ENCODE results near the gene FAM78A. TPM values are rescaled to one million over a fixed set of nuclear protein-coding genes. Genes with fewer than 3 reads are reported as not detected.
A peak's percentile ranks its signal among the peaks of the same experiment; 100 is the strongest.
"Not testable (repeated sequence)": the region's sequence is repeated elsewhere in the genome, so short reads cannot be mapped to it uniquely, and the experiment has no call there.

The FAM78A gene
- total RNA-seq, 2 experiments from 2014 or later = 99.2 to 101 TPM

GRCh38 chr9:131258698-131259431, 17.4 kb downstream of the FAM78A start:
- DNase-seq (no peak), ATAC-seq (no peak)
- no peaks in the 10 kb centered on the region for H3K9me3 Mint-ChIP-seq (ENCODE audit: insufficient read depth)
- ChIA-PET POLR2A (interaction anchor here (4.8 to 10.8 kb wide), 2 partner anchors 13 to 20 kb away, joined by 25 to 330 read pairs; partner anchors contain the start of gene FAM78A), CTCF (interaction anchor here (3.8 to 11.8 kb wide), 2 partner anchors 13 to 78 kb away, joined by 20 to 163 read pairs; partner anchors contain the start of gene FAM78A)
- H3K27ac Mint-ChIP-seq = peak overlapping the region; percentile 97
- H3K36me3 Mint-ChIP-seq (ENCODE audit: low read depth) = peaks cover 63% of the 10 kb centered on the region
- peaks cover 85% of the 10 kb centered on the region for H3K4me1 Mint-ChIP-seq (ENCODE audit: low read depth)
- H3K4me3 Mint-ChIP-seq = no peak overlapping the region
- H3K27me3 Mint-ChIP-seq (ENCODE audit: low read depth) = no peaks in the 10 kb centered on the region

GRCh38 chr9:131258186-131258585, 18.1 kb downstream of the FAM78A start:
- ChIA-PET CTCF (interaction anchor here (3.8 to 11.8 kb wide), 2 partner anchors 13 to 79 kb away, joined by 20 to 163 read pairs; partner anchors contain the start of gene FAM78A), POLR2A (interaction anchor here (4.8 to 10.8 kb wide), 2 partner anchors 13 to 21 kb away, joined by 25 to 330 read pairs; partner anchors contain the start of gene FAM78A)
- H3K27ac Mint-ChIP-seq = peak overlapping the region; percentile 97
- DNase-seq (no peak), ATAC-seq (no peak)
- H3K9me3 Mint-ChIP-seq (ENCODE audit: insufficient read depth) = no peaks in the 10 kb centered on the region
- H3K36me3 Mint-ChIP-seq (ENCODE audit: low read depth) = peaks cover 58% of the 10 kb centered on the region
- no peak overlapping the region for H3K4me3 Mint-ChIP-seq
- no peaks in the 10 kb centered on the region for H3K27me3 Mint-ChIP-seq (ENCODE audit: low read depth)
- H3K4me1 Mint-ChIP-seq (ENCODE audit: low read depth) = peaks cover 86% of the 10 kb centered on the region

- H3K27me3 Mint-ChIP-seq (ENCODE audit: low read depth) = no peaks in the 10 kb centered on the region
- CTCF ChIA-PET = interaction anchor here (1.1 to 11.8 kb wide), 8 partner anchors 10 to 80 kb away, joined by 3 to 163 read pairs (median 10); partner anchors contain the start of genes FAM78A and PLPP7
Measured at GRCh38 chr9:131257266-131258025, 18.9 kb downstream of the FAM78A start.

GRCh38 chr9:131255676-131256197, 20.6 kb downstream of the FAM78A start:
- peak; percentile 1 for ATAC-seq
- no peaks in the 10 kb centered on the region for H3K27me3 Mint-ChIP-seq (ENCODE audit: low read depth)
- peak overlapping the region; percentile 69 for H3K4me3 Mint-ChIP-seq
- peaks cover 37% of the 10 kb centered on the region for H3K36me3 Mint-ChIP-seq (ENCODE audit: low read depth)
- ChIA-PET CTCF (interaction anchor here (1.0 to 11.8 kb wide), 7 partner anchors 8 to 330 kb away, joined by 3 to 163 read pairs (median 13); partner anchors contain the start of gene FAM78A), POLR2A (interaction anchor here (0.6 to 10.8 kb wide), 14 partner anchors 8 to 1694 kb away, joined by 3 to 330 read pairs (median 5); partner anchors contain the start of genes FAM78A, NUP214 and PLPP7)
- DNase-seq = no peak
- H3K9me3 Mint-ChIP-seq (ENCODE audit: insufficient read depth) = no peaks in the 10 kb centered on the region
- peak overlapping the region; percentile 97 for H3K27ac Mint-ChIP-seq
- H3K4me1 Mint-ChIP-seq (ENCODE audit: low read depth) = peaks cover 92% of the 10 kb centered on the region

More at GRCh38 chr9:131257266-131258025, 18.9 kb downstream of the FAM78A start:
- ATAC-seq (no peak), DNase-seq (no peak)
- no peaks in the 10 kb centered on the region for H3K9me3 Mint-ChIP-seq (ENCODE audit: insufficient read depth)
- peaks cover 86% of the 10 kb centered on the region for H3K4me1 Mint-ChIP-seq (ENCODE audit: low read depth)
- POLR2A ChIA-PET = interaction anchor here (1.4 to 10.8 kb wide), 7 partner anchors 14 to 474 kb away, joined by 3 to 330 read pairs (median 12); partner anchors contain the start of genes FAM78A and NUP214
- H3K4me3 Mint-ChIP-seq = peak overlapping the region; percentile 15
- peak overlapping the region; percentile 97 for H3K27ac Mint-ChIP-seq
- H3K36me3 Mint-ChIP-seq (ENCODE audit: low read depth) = peaks cover 53% of the 10 kb centered on the region

- H3K27me3 Mint-ChIP-seq (ENCODE audit: low read depth) = no peaks in the 10 kb centered on the region
- H3K9me3 Mint-ChIP-seq (ENCODE audit: insufficient read depth) = no peaks in the 10 kb centered on the region
- H3K36me3 Mint-ChIP-seq (ENCODE audit: low read depth) = peaks cover 26% of the 10 kb centered on the region
- H3K27ac Mint-ChIP-seq = peak overlapping the region; percentile 97
- H3K4me1 Mint-ChIP-seq (ENCODE audit: low read depth) = peaks cover 85% of the 10 kb centered on the region
- DNase-seq (no peak), ATAC-seq (no peak)
- POLR2A ChIA-PET = interaction anchor here (4.8 to 10.8 kb wide), 2 partner anchors 17 to 24 kb away, joined by 25 to 330 read pairs; partner anchors contain the start of gene FAM78A
- CTCF ChIA-PET = interaction anchor here (2.3 to 11.8 kb wide), 2 partner anchors 17 to 82 kb away, joined by 5 to 163 read pairs; partner anchors contain the start of gene FAM78A
- H3K4me3 Mint-ChIP-seq = no peak overlapping the region
Measured at GRCh38 chr9:131254626-131255025, 21.7 kb downstream of the FAM78A start.

GRCh38 chr9:131253891-131254491, 22.3 kb downstream of the FAM78A start:
- no peak for ATAC-seq
- DNase-seq = no peak
- CTCF ChIA-PET = interaction anchor here (1.1 to 11.8 kb wide), 3 partner anchors 10 to 83 kb away, joined by 3 to 163 read pairs (median 5); partner anchors contain the start of gene FAM78A
- no peaks in the 10 kb centered on the region for H3K9me3 Mint-ChIP-seq (ENCODE audit: insufficient read depth)
- H3K36me3 Mint-ChIP-seq (ENCODE audit: low read depth) = peaks cover 23% of the 10 kb centered on the region
- POLR2A ChIA-PET = interaction anchor here (2.8 to 10.8 kb wide), 3 partner anchors 18 to 25 kb away, joined by 10 to 330 read pairs (median 25); partner anchors contain the start of gene FAM78A
- peaks cover 80% of the 10 kb centered on the region for H3K4me1 Mint-ChIP-seq (ENCODE audit: low read depth)
- peak overlapping the region; percentile 34 for H3K4me3 Mint-ChIP-seq
- H3K27me3 Mint-ChIP-seq (ENCODE audit: low read depth) = no peaks in the 10 kb centered on the region
- H3K27ac Mint-ChIP-seq = peak overlapping the region; percentile 97

GRCh38 chr9:131252120-131252519, 24.2 kb downstream of the FAM78A start:
- POLR2A ChIA-PET = interaction anchor here (0.8 to 10.8 kb wide), 8 partner anchors 12 to 64 kb away, joined by 3 to 330 read pairs (median 5); partner anchors contain the start of gene FAM78A
- peaks cover 61% of the 10 kb centered on the region for H3K4me1 Mint-ChIP-seq (ENCODE audit: low read depth)
- H3K27me3 Mint-ChIP-seq (ENCODE audit: low read depth) = no peaks in the 10 kb centered on the region
- peaks cover 8% of the 10 kb centered on the region for H3K36me3 Mint-ChIP-seq (ENCODE audit: low read depth)
- H3K27ac Mint-ChIP-seq = peak overlapping the region; percentile 97
- DNase-seq = no peak
- H3K9me3 Mint-ChIP-seq (ENCODE audit: insufficient read depth) = no peaks in the 10 kb centered on the region
- CTCF ChIA-PET = interaction anchor here (1.4 to 11.8 kb wide), 4 partner anchors 14 to 73 kb away, joined by 4 to 163 read pairs (median 10); partner anchors contain the start of gene FAM78A
- ATAC-seq = no peak
- H3K4me3 Mint-ChIP-seq = peak overlapping the region; percentile 77

- peaks cover 10% of the 10 kb centered on the region for H3K4me1 Mint-ChIP-seq (ENCODE audit: low read depth)
- H3K4me3 Mint-ChIP-seq = no peak overlapping the region
- no peak for ATAC-seq
- ChIA-PET POLR2A (no interaction called here), CTCF (interaction anchor here (1.5 kb wide), 1 partner anchor 11 kb away, joined by 3 read pairs; no protein-coding TSS in a partner anchor)
- H3K9me3 Mint-ChIP-seq (ENCODE audit: insufficient read depth) = no peaks in the 10 kb centered on the region
- DNase-seq = no peak
- peaks cover 3% of the 10 kb centered on the region for H3K36me3 Mint-ChIP-seq (ENCODE audit: low read depth)
- no peak overlapping the region for H3K27ac Mint-ChIP-seq
- no peaks in the 10 kb centered on the region for H3K27me3 Mint-ChIP-seq (ENCODE audit: low read depth)
Measured at GRCh38 chr9:131246618-131247017, 29.7 kb downstream of the FAM78A start.

- H3K4me1 Mint-ChIP-seq (ENCODE audit: low read depth); H3K27ac Mint-ChIP-seq; H3K27me3 Mint-ChIP-seq (ENCODE audit: low read depth); H3K36me3 Mint-ChIP-seq (ENCODE audit: low read depth); ATAC-seq; CTCF ChIA-PET; POLR2A ChIA-PET; H3K9me3 Mint-ChIP-seq (ENCODE audit: insufficient read depth); H3K4me3 Mint-ChIP-seq; DNase-seq: not testable (repeated sequence)
Measured at GRCh38 chr9:131244331-131244730, 32.0 kb downstream of the FAM78A start.

- no peak for DNase-seq
- no peak overlapping the region for H3K4me3 Mint-ChIP-seq
- ChIA-PET POLR2A (interaction anchor here (0.9 to 1.1 kb wide), 2 partner anchors 16 to 31 kb away, joined by 3 read pairs; no protein-coding TSS in a partner anchor), CTCF (no interaction called here)
- peaks cover 37% of the 10 kb centered on the region for H3K4me1 Mint-ChIP-seq (ENCODE audit: low read depth)
- ATAC-seq = no peak
- peaks cover 9% of the 10 kb centered on the region for H3K36me3 Mint-ChIP-seq (ENCODE audit: low read depth)
- H3K27ac Mint-ChIP-seq = no peak overlapping the region
- H3K27me3 Mint-ChIP-seq (ENCODE audit: low read depth) = no peaks in the 10 kb centered on the region
- no peaks in the 10 kb centered on the region for H3K9me3 Mint-ChIP-seq (ENCODE audit: insufficient read depth)
Measured at GRCh38 chr9:131240047-131240921, 36.0 kb downstream of the FAM78A start.

Measured in activated CD8-positive, alpha-beta T cell treated with anti-CD3 and anti-CD28 coated beads, Interleukin-2, amount 10 ng/mL, durations not matched to agents 7 days and 5 days (primary cell).